Type B pancreatic cell (in vitro differentiated cells): ENCODE data around the gene AGFG1. TPM values are rescaled to one million over a fixed set of nuclear protein-coding genes. Genes with fewer than 3 reads are reported as not detected.

Experiments
- DNase-seq: peaks from one replicate; pipeline ENCODE4 v3.0.0; 2021; ENCODE audit warnings: mixed read lengths; ENCODE audit not compliant: unreplicated experiment; ENCODE audit errors: extremely low spot score
- H3K27ac Mint-ChIP-seq: 2 replicates; pipeline ENCODE4 v1.8.0; 2021; ENCODE audit warnings: mild to moderate bottlenecking, mixed read lengths
- H3K27me3 Mint-ChIP-seq: 2 replicates; pipeline ENCODE4 v1.8.0; 2021; ENCODE audit warnings: mixed read lengths
- H3K36me3 Mint-ChIP-seq: 2 replicates; pipeline ENCODE4 v1.8.0; 2021; ENCODE audit warnings: mixed read lengths
- H3K4me1 Mint-ChIP-seq: one replicate; pipeline ENCODE4 v1.8.0; 2021; ENCODE audit warnings: mixed read lengths; ENCODE audit not compliant: unreplicated experiment
- H3K4me3 Mint-ChIP-seq: 2 replicates; pipeline ENCODE4 v1.8.0; 2021; ENCODE audit warnings: mild to moderate bottlenecking, mixed read lengths
- H3K9me3 Mint-ChIP-seq: 2 replicates; pipeline ENCODE4 v1.8.0; 2021; ENCODE audit warnings: mixed read lengths
- CTCF ChIP-seq: fragments of 200-600 bp; sonication (generic); conservative IDR thresholded peaks from 2 replicates; pipeline ENCODE4 v1.5.0; 2021; ENCODE audit warnings: antibody characterized with exemption, mild to moderate bottlenecking
- total RNA-seq: library from RNA; stranded (reverse); gene quantifications from 2 replicates; pipeline ENCODE4 v1.2.1, GENCODE V29; 2021; ENCODE audit warnings: low replicate concordance

The AGFG1 gene
- total RNA-seq, 1 donor from 2014 or later = 63.2 TPM

GRCh38 chr2:227462462-227462951 lies 9.4 kb upstream of the AGFG1 start:
- DNase-seq = no peak
- peaks cover 11% of the 10 kb centered on the region for H3K4me1 Mint-ChIP-seq
- TF ChIP-seq CTCF = no peak

GRCh38 chr2:227462972-227463931 lies 8.7 kb upstream of the AGFG1 start:
- Mint-ChIP-seq H3K9me3 (no peaks in the 10 kb centered on the region), H3K4me3 (no peak overlapping the region), H3K4me1 (peaks cover 11% of the 10 kb centered on the region), H3K36me3 (no peaks in the 10 kb centered on the region), H3K27me3 (no peaks in the 10 kb centered on the region), H3K27ac (no peak overlapping the region)
- DNase-seq = no peak
- no peak for TF ChIP-seq CTCF

More at GRCh38 chr2:227462462-227462951, 9.4 kb upstream of the AGFG1 start:
- H3K36me3 Mint-ChIP-seq = no peaks in the 10 kb centered on the region
- H3K4me3 Mint-ChIP-seq = no peak overlapping the region
- no peaks in the 10 kb centered on the region for H3K27me3 Mint-ChIP-seq
- H3K27ac Mint-ChIP-seq = no peak overlapping the region
- H3K9me3 Mint-ChIP-seq = no peaks in the 10 kb centered on the region

- Mint-ChIP-seq H3K4me1 (peaks cover 11% of the 10 kb centered on the region), H3K4me3 (no peak overlapping the region), H3K9me3 (no peaks in the 10 kb centered on the region), H3K36me3 (no peaks in the 10 kb centered on the region), H3K27ac (peak overlapping the region; percentile 55), H3K27me3 (no peaks in the 10 kb centered on the region)
- DNase-seq = no peak
- no peak for TF ChIP-seq CTCF
These were observed 7.6 kb upstream of the AGFG1 start for GRCh38 chr2:227464361-227464760.

- no peak for TF ChIP-seq CTCF
- Mint-ChIP-seq H3K4me3 (no peak overlapping the region), H3K9me3 (no peaks in the 10 kb centered on the region), H3K36me3 (no peaks in the 10 kb centered on the region), H3K27me3 (no peaks in the 10 kb centered on the region), H3K27ac (peak overlapping the region; percentile 55), H3K4me1 (peaks cover 11% of the 10 kb centered on the region)
- no peak for DNase-seq
These were observed 7.1 kb upstream of the AGFG1 start for GRCh38 chr2:227464851-227465250.

- Mint-ChIP-seq H3K27me3 (no peaks in the 10 kb centered on the region), H3K27ac (peak overlapping the region; percentile 71), H3K4me3 (peak overlapping the region; percentile 6), H3K4me1 (peaks cover 11% of the 10 kb centered on the region), H3K9me3 (no peaks in the 10 kb centered on the region), H3K36me3 (no peaks in the 10 kb centered on the region)
- DNase-seq = no peak
- no peak for TF ChIP-seq CTCF
These were observed 4.9 kb upstream of the AGFG1 start for GRCh38 chr2:227466887-227467600.
